ENCODE results near the gene NR5A2.

Gene NR5A2

DNA sequence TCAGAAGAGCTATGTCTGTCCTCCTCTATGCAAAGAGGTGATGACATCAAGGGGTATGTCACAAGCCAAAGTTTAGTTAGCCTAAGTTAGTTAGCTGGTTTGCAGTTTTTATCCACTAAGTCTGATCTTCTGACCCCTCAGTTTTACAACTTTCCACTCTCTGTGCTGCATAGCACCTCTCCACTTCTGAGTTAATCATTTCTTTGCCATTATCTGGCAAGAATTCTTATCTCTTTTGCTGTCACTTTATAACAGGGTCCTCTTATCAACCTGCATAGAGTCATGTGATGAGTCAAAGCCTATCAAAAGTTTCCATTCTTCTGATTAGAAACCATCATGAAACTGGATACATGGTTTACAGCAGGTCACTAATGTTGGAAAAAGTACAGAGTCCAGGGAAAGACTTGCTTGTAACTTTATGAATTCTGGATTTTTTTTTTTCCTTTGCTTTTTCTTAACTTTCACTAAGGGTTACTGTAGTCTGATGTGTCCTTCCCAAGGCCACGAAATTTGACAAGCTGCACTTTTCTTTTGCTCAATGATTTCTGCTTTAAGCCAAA lies at the start of gene NR5A2:
TSS of gene NR5A2 (plus strand) at position 447 of the 560 bp plus-strand sequence. CDS start 138 bp downstream, outside the sequence.
- no peak for DNase-seq

GRCh38 chr1:199978408-199978940 lies 49.0 kb upstream of the NR5A2 start:
- no peak for DNase-seq

- no peak for DNase-seq
Measured at GRCh38 chr1:199979071-199979470, 48.4 kb upstream of the NR5A2 start.

DNA sequence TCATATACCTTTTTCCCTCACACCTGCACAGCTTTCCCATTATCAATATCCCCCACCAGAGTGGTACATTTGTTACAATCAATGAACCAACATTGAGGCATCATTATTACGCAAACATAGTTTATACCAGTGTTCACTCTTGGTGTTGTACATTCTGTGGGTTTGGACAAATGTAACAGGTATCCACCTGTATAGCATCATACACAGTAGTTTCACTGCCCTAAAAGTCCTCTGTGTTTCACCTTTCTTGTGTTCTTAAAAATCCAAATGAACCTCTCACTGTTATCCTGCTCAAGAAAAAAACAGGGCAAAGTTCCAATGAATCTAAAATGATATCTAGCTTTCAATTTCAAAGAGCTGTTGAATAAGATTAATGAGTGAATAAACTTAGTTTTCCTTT lies 45.9 kb upstream of the NR5A2 start:
- no peak for DNase-seq

- no peak for DNase-seq
Measured at GRCh38 chr1:199982606-199983005, 44.9 kb upstream of the NR5A2 start.

DNA sequence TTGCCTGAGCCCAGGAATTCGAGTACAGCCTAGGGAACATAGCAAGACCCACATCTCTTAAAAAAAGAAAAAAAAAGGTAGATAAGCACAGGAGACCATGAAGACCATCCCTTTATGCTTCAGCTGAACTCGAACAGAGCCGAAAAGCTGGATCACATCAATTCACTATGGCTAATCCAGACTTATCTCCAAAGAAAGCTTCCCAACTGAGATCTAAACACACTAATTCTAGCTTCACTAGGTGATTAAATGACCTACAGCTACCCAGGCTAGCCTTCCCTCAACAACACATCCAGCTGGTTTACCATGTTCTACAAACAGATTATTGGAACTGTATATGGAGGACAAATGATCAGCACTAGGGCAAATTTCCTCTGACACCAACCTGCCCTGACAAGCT lies 44.0 kb upstream of the NR5A2 start:
- no peak for DNase-seq

GRCh38 chr1:199995096-199995685 lies 32.3 kb upstream of the NR5A2 start:
- no peak for DNase-seq

DNA sequence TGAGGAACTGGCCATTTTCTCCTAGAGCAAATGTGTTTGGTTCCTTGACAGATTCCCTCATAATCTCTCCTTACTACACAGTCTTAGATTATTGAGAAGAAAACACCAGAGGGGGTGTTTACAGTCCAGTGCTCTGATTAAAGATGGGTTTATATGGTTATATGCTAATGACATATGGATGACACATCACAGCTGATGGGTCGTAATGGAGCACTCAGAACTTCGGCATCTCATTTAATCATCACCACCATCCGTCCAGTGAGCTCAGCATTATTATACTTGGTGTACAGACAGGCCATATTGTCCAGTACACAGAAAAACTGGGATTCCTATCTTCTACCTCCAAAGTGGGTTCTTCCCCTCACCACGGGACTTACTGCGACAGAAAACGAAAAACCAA lies 22.3 kb upstream of the NR5A2 start:
- DNase-seq, result no peak

DNA sequence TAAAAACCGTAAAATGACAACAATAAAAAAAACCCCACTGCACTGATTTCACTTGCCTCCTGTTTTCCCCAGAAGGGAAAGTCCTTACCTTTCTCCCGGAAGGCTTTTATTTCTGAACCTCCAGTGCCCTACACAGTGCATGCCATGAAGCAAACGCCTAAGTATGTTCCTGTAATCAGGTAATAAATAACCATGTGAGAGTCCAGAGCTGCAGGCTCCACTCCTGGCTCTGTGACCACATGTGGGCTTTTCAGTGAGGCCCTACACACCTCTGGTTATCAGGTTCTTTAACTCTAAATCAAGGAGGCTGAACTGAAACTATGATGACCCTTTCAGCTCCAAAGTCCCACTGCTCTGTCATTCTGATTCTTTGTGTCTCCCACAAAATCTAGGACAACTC lies 20.8 kb upstream of the NR5A2 start:
- DNase-seq, result no peak

DNA sequence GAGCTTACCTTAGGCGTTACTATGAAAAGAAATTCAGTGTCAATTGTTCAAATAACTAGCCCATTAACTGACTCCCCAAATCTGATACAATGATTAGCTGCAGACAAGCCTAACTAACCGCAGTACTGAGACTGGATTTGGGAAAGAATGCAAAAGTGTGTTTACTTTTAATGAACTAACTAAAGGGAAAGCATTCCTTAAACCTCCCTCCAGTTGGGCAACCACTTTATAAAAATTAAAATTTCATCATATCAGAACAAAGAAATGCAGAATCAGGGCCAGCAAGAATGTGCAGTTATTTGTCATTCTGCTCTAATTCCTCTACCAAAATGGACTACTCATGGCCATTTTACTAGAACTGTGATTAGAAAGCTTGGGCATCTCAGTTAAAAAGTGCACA lies 11.7 kb upstream of the NR5A2 start:
- no peak for DNase-seq

GRCh38 chr1:200021577-200022238 lies 5.8 kb upstream of the NR5A2 start:
- DNase-seq, result no peak

DNA sequence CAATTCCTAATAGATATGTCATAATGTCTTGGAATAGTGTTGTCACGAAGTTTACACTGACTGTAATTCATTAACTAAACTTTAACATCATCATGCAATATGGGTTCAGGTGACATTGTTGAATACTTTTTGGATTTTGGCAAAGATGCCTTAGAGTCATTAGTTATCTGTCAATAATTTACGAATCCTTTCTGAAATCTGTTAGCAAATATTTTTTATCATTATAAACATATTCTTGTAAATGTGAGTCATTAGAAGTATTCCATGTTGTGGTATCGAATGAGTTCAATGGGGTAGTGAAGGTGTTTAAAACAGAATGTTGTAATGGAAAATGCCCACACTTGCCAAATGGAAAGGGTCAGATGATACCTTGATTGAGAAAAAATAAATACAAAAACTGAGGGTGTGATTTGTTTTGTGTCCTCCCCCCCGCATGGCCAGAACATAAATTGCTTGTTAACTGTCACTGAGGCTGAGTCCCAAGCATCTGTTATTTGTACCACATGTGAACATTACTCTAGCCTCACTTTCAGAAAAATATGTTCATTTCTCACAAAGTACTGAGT lies 5.2 kb upstream of the NR5A2 start:
- no peak for DNase-seq

- DNase-seq, result no peak
Measured at GRCh38 chr1:200028586-200029034, 1.1 kb downstream of the NR5A2 start.

DNA sequence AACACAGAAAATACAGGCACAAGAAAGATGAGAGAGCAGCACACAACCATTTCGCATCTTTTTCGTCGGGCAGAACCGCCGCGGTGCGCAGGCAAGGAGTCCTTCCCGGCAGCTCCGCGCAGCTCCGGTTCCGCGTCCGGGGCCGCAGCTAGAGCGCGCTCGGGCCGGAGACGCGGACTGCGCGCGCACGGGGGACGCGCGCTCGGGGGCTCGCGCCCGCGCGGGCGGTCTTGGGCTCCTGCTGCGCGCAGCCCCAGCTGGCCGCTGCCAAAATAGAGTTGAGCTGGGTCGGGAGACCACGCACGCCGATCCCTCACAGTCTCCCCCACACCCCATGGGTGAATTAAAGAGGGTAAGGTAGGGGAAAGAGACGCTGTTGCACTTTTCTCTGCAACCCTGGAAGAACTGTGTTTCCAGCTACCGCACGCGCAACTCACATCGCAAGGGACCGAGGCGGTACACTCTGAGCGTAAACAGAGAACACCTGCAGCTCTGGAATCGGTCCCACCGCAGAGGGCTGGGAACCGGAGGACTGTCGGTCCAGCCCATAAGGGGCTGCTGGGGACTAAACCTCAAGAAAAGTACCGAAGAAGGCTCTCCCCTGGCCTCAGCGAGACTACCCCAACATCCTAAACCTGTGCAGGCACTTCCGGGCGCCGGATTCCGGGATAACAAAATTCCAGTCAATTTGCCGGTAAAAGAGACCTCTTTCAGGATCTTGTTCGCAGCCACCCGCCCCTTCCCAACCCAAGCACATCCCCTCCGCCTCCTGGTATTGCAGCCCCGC lies 1.7 kb downstream of the NR5A2 start:
- no peak for DNase-seq

- DNase-seq, result no peak
Measured at GRCh38 chr1:200029822-200030152, 2.3 kb downstream of the NR5A2 start.

DNA sequence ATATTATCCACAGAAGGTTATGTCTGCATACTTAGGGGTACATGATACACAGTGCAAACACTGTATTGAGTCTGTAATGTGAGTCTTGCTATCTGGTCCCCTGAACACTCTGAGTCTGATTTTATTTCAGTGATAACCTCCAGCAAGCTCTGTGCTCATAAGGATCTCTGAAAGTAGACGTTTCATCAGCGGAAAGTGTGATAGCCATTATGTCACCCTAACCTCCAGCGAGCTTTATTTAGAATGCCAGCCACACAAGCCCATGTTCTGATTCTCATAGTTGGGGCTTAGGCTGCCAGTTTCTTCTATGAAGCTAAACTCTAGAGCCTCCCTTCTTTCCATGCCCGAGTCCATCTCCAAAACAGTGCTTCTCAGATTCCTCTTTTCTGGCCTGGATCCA lies 3.3 kb downstream of the NR5A2 start:
- DNase-seq, result no peak

DNA sequence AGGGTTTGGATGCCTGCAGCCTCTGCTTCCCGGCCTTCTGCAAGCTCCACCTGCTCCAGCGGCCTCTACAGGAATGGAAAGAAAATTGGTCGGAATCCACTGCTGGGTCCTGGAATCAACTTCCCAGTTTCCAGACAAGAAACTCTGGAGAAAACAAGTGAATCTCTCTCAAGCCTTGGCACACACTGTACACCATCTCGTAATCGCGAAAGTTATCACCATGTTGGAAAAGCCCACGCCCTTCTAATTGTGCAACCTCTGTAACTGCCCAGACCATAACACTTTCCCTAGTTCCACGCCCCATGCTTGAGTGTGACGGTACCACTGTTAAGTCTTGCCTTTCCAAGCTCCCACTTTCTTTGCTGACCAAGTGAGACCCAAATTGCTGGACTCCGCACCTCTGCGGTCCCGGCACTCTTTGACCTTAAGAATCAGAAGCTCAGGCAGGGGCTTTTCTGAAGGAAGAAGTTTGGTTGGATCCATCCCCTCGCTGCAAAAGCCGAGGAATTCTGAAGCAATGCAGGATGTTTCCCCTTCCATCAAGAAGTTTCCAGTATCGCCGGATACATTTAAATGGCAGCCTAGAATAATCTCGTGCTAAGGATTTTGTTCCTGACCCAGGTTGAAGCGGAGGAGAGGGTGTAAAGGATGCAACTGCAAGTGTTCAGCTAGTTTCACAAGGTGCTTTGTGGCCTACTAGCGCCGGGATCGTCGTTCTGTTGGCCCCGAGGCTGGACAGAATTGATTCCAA lies 6.2 kb downstream of the NR5A2 start:
- DNase-seq, result no peak

- no peak for DNase-seq
Measured at GRCh38 chr1:200034262-200034557, 6.7 kb downstream of the NR5A2 start.

- DNase-seq, result no peak
Measured at GRCh38 chr1:200034761-200035396, 7.4 kb downstream of the NR5A2 start.

- DNase-seq, result no peak
Measured at GRCh38 chr1:200035397-200035955, 8.0 kb downstream of the NR5A2 start.

- no peak for DNase-seq
Measured at GRCh38 chr1:200035956-200036618, 8.6 kb downstream of the NR5A2 start.
